Mucosa of descending colon (tissue), 3 donors: Measurements from ENCODE around the gene BGN. TPM values are rescaled to one million over a fixed set of nuclear protein-coding genes. Genes with fewer than 3 reads are reported as not detected.

Experiments
- ATAC-seq: fragments of 200-7000 bp; cut with Tn5 transposase; one replicate; pipeline ENCODE4 v1.9.1; 2020; ENCODE audit warnings: mild to moderate bottlenecking, moderate library complexity
- DNase-seq, 3 donors: peaks; one replicate each; pipeline ENCODE4 v3.0.0-alpha.2; 2020
- H3K36me3 ChIP-seq: fragments of 200-600 bp; one replicate; pipeline ENCODE4 v1.8.0; 2021; ENCODE audit warnings: low read depth, mild to moderate bottlenecking
- H3K4me1 ChIP-seq: fragments of 200-600 bp; one replicate; pipeline ENCODE4 v1.8.0; 2021; ENCODE audit warnings: low read depth, mild to moderate bottlenecking
- H3K4me3 ChIP-seq: fragments of 200-600 bp; one replicate; pipeline ENCODE4 v1.8.0; 2021; ENCODE audit warnings: mild to moderate bottlenecking
- H3K9me3 ChIP-seq: fragments of 200-600 bp; one replicate; pipeline ENCODE4 v1.8.0; 2021; ENCODE audit warnings: mild to moderate bottlenecking
- CTCF ChIP-seq: fragments of 200-600 bp; IDR thresholded peaks from one replicate; pipeline ENCODE4 v1.8.0; 2022; ENCODE audit warnings: antibody characterized with exemption, mild to moderate bottlenecking
- intact Hi-C, 2 donors: fragments of 100-400 bp; cut with DNase I in 1 of 2; cut with micrococcal nuclease in 1 of 2; formaldehyde crosslinking; loops; one replicate each; pipeline versions ENCODE4 v1.11.0 to v1.11.1; 2022; cut with DNase I, micrococcal nuclease
- total RNA-seq, 3 donors: library from RNA; stranded (reverse); fragmentation: NEBNext Ultra II Directional in 2 of 3; extraction: Animal tissue kit (Norgen Biotek cat#: 25700) in 2 of 3; gene quantifications; one replicate each; pipeline versions ENCODE4 v1.2.1 to v1.2.4, GENCODE V29; 2021 to 2023
- donor health status: DM: no; HTN: no; CAD: no; lungs with moderate emphysema.
- donor health status: DM: no; HTN: no; CAD: no.
- donor health status: DM: no; HTN: yes; CAD: no.

Gene BGN
- total RNA-seq, 3 donors from 2014 or later = 3.5 to 21.8 (median 10.1) TPM

GRCh38 chrX:153462291-153462690 is 32.5 kb upstream of the BGN start:
- TF ChIP-seq CTCF = no peak
- H3K4me1 ChIP-seq = no peaks in the 10 kb centered on the region
- ATAC-seq (no peak), DNase-seq (no peak)
- intact Hi-C loops = no loop called here
- H3K4me3 ChIP-seq = no peak overlapping the region
- H3K36me3 ChIP-seq = no peaks in the 10 kb centered on the region
- no peaks in the 10 kb centered on the region for H3K9me3 ChIP-seq

- intact Hi-C loops = no loop called here
- Histone ChIP-seq H3K36me3 (no peaks in the 10 kb centered on the region), H3K4me3 (no peak overlapping the region), H3K9me3 (no peaks in the 10 kb centered on the region), H3K4me1 (no peaks in the 10 kb centered on the region)
- no peak for ATAC-seq
- TF ChIP-seq CTCF = no peak
- DNase-seq = no peak
Observed at GRCh38 chrX:153463031-153463430, 31.7 kb upstream of the BGN start.

GRCh38 chrX:153463556-153463955 is 31.2 kb upstream of the BGN start:
- no peaks in the 10 kb centered on the region for H3K36me3 ChIP-seq
- no peak overlapping the region for H3K4me3 ChIP-seq
- DNase-seq (no peak), ATAC-seq (no peak)
- intact Hi-C loops = no loop called here
- no peaks in the 10 kb centered on the region for H3K9me3 ChIP-seq
- no peak for TF ChIP-seq CTCF
- no peaks in the 10 kb centered on the region for H3K4me1 ChIP-seq

- Histone ChIP-seq H3K9me3 (no peaks in the 10 kb centered on the region), H3K36me3 (no peaks in the 10 kb centered on the region), H3K4me3 (no peak overlapping the region), H3K4me1 (no peaks in the 10 kb centered on the region)
- DNase-seq = no peak
- no peak for ATAC-seq
- intact Hi-C loops = no loop called here
- TF ChIP-seq CTCF = no peak
Observed at GRCh38 chrX:153464116-153464515, 30.7 kb upstream of the BGN start.

- Histone ChIP-seq H3K9me3 (no peaks in the 10 kb centered on the region), H3K4me1 (no peaks in the 10 kb centered on the region), H3K36me3 (no peaks in the 10 kb centered on the region), H3K4me3 (no peak overlapping the region)
- no peak for TF ChIP-seq CTCF
- ATAC-seq (no peak), DNase-seq (no peak)
- intact Hi-C loops = no loop called here
Observed at GRCh38 chrX:153465691-153466380, 28.9 kb upstream of the BGN start.
